DND-41 (cell line): ENCODE data around the gene PPIF.

Experiments
- CTCF ChIP-seq: IDR thresholded peaks from 2 replicates; pipeline ENCODE4 v1.5.1; 2012; ENCODE audit warnings: borderline replicate concordance, low read length, moderate library complexity, mild to moderate bottlenecking; ENCODE audit not compliant: poor library complexity, severe bottlenecking; ENCODE audit errors: extremely low read depth
- EZH2 ChIP-seq: IDR thresholded peaks from 3 replicates; pipeline ENCODE4 v1.6.1; 2012; ENCODE audit warnings: borderline replicate concordance, low read depth, mild to moderate bottlenecking, moderate library complexity, low read length, inconsistent platforms; ENCODE audit not compliant: severe bottlenecking

GRCh38 chr10:79354141-79354540, 6.9 kb downstream of the PPIF start:
- no peak for TF ChIP-seq CTCF
- no peak for TF ChIP-seq EZH2
